ENCODE results near the gene ERO1A. TPM values are rescaled to one million over a fixed set of nuclear protein-coding genes. Genes with fewer than 3 reads are reported as not detected.

Gene ERO1A
- total and polyA plus RNA-seq, 2 of the 4 experiments (the other 2 are of a cell fraction) = 29.7 to 44.6 TPM

- no peaks in the 10 kb centered on the region for H4K20me1 ChIP-seq (ENCODE audit: insufficient read depth, low read length)
- H3K9me1 ChIP-seq (ENCODE audit: insufficient read depth, low read length) = no peaks in the 10 kb centered on the region
- H3K27ac ChIP-seq (ENCODE audit: insufficient read depth, low read length) = no peak overlapping the region
- peak overlapping the region; percentile 18; the same call in 1 of the 3 replicates for H2BK15ac ChIP-seq (ENCODE audit: low read depth, low read length)
- H3K79me1 ChIP-seq (ENCODE audit: low read depth in 1 of 2, low read length in 2 of 2) = peaks cover 11 to 37% of the 10 kb centered on the region in 2 experiments; a peak in 3 of 4 replicates
- no TSS peak for BruUV-seq (replicated peaks)
- peak overlapping the region; percentile 68; the same call in 1 of the 2 replicates for H3K14ac ChIP-seq (replicated peaks; ENCODE audit: low read depth, low read length)
- no peak overlapping the region for H3K56ac ChIP-seq (ENCODE audit: extremely low read depth, insufficient read depth, low read length)
- peak overlapping the region; percentile 86; the same call in 1 of the 2 replicates for H3K18ac ChIP-seq (ENCODE audit: low read depth, low read length)
- H2BK5ac ChIP-seq (ENCODE audit: low read depth, low read length, poor library complexity, severe bottlenecking) = peak overlapping the region; percentile 79
- intact Hi-C loops (cut with micrococcal nuclease) (loop anchor here (10.0 kb wide), 1 partner anchor 413 kb away; the partner anchor contains the start of gene DDHD1), dilution Hi-C loops (cut with HindIII; ENCODE audit: low sequenced_read_pairs, unreplicated experiment) (no loop called here), in situ Hi-C loops (cut with MboI; ENCODE audit: low sequenced_read_pairs) (no loop called here)
- H3K23ac ChIP-seq (ENCODE audit: low read depth, low read length) = peak overlapping the region; percentile 21; the same call in 1 of the 2 replicates
- no peak; the same call in 1 of the 2 replicates for ATAC-seq (ENCODE audit: low read depth)
- 0 out of 2 replicates have a peak overlapping the region, but pooled peaks have one; percentile 12 for H2BK20ac ChIP-seq (ENCODE audit: low read depth, low read length)
- no peak overlapping the region for H2AK9ac ChIP-seq (replicated peaks; ENCODE audit: low read depth, low read length, poor library complexity)
- no peak overlapping the region for H2AK5ac ChIP-seq (ENCODE audit: low read depth, low read length)
- H2BK120ac ChIP-seq (ENCODE audit: low read depth, low read length) = no peak overlapping the region
- POLR2A ChIA-PET (ENCODE audit: unreplicated experiment) = interaction anchor here (0.6 kb wide), 1 partner anchor 201 kb away, joined by 3 read pairs; no protein-coding TSS in a partner anchor
- CTCF ChIA-PET = no interaction called here
- peak overlapping the region in 1 of 2 experiments; percentile 44; a peak in 2 of 4 replicates for H4K8ac ChIP-seq (ENCODE audit: low read depth in 2 of 2, low read length in 2 of 2)
- no peak for TF ChIP-seq MXI1 (IDR thresholded peaks at IDR 0.05; ENCODE audit: borderline replicate concordance, low read depth, low read length)
- no peak for TF ChIP-seq ELK1 (IDR thresholded peaks at IDR 0.05; ENCODE audit: borderline replicate concordance, low read depth, low read length)
- no peak for TF ChIP-seq CEBPB (IDR thresholded peaks at IDR 0.05; ENCODE audit: low read depth, low read length)
- no peak for TF ChIP-seq RFX5 (IDR thresholded peaks at IDR 0.05; ENCODE audit: low read depth, low read length)
- no peak for TF ChIP-seq CHD1 (IDR thresholded peaks at IDR 0.05; ENCODE audit: low read depth, low read length)
- no peak for TF ChIP-seq POLR2A (IDR thresholded peaks at IDR 0.05; ENCODE audit: low read depth, low read length)
- no peak for TF ChIP-seq BHLHE40 (IDR thresholded peaks at IDR 0.05; ENCODE audit: low read depth, low read length)
- H3K36me3 ChIP-seq (ENCODE audit: control insufficient read depth, insufficient read depth, low read length) = peaks cover 4% of the 10 kb centered on the region; the same call in 1 of the 2 replicates
- no peak overlapping the region for H4K5ac ChIP-seq (ENCODE audit: low read depth, low read length)
- no peak overlapping the region for H2AFZ ChIP-seq (replicated peaks; ENCODE audit: low read length, poor library complexity)
- H3K27me3 ChIP-seq (ENCODE audit: control insufficient read depth, insufficient read depth, low read length) = no peaks in the 10 kb centered on the region
- peaks cover 5% of the 10 kb centered on the region for H3K4me1 ChIP-seq (ENCODE audit: control insufficient read depth, insufficient read depth, low read length)
- no peak overlapping the region for H3K4me3 ChIP-seq (ENCODE audit: insufficient read depth, low read depth, low read length)
- DNase-seq = peak; percentile 0
- H3K9me3 ChIP-seq (ENCODE audit: control insufficient read depth, insufficient read depth, low read length) = no peaks in the 10 kb centered on the region
- H4K91ac ChIP-seq (ENCODE audit: insufficient read depth, low read depth, low read length) = 0 out of 2 replicates have a peak overlapping the region, but pooled peaks have one; percentile 40
- H3K9ac ChIP-seq (ENCODE audit: low read depth, low read length) = no peak overlapping the region
- peak overlapping the region; percentile 52; the same call in 1 of the 2 replicates for H3K4me2 ChIP-seq (ENCODE audit: low read depth, low read length)
- H3K4ac ChIP-seq (ENCODE audit: low read depth, low read length) = peak overlapping the region; percentile 40
Observed at GRCh38 chr14:52741865-52742264, 46.5 kb upstream of the ERO1A start.
